Heart left ventricle (tissue), 16 donors: ENCODE measurements around the gene ZNF330. TPM values are rescaled to one million over a fixed set of nuclear protein-coding genes. Genes with fewer than 3 reads are reported as not detected.

Experiments
- ATAC-seq, 4 donors: fragments of 200-7000 bp; cut with Tn5 transposase; one replicate each; pipeline ENCODE4 v1.9.1; 2020 to 2022; ENCODE audit warnings: moderate library complexity in 4 of 4, mild to moderate bottlenecking in 3 of 4, moderate number of reproducible peaks in 1 of 4
- DNase-seq, 5 donors: peaks; one replicate each; pipeline ENCODE4 v3.0.0-alpha.2; 2020
- H3K27ac ChIP-seq, 12 donors: fragments of 200-600 bp; sonication (generic) in 4 of 12; one replicate each; pipeline versions ENCODE4 v1.5.0 to v1.8.0; 2016 to 2022; ENCODE audit warnings: mild to moderate bottlenecking in 2 of 12
- H3K27me3 ChIP-seq, 9 donors: fragments of 200-600 bp; sonication (generic) in 2 of 9; one replicate each; pipeline versions ENCODE4 v1.5.1 to v1.8.0; 2016 to 2022; ENCODE audit warnings: mild to moderate bottlenecking in 3 of 9
- H3K36me3 ChIP-seq, 9 donors: fragments of 200-600 bp; sonication (generic) in 2 of 9; one replicate each; pipeline versions ENCODE4 v1.5.0 to v1.8.0; 2018 to 2022; ENCODE audit warnings: mild to moderate bottlenecking in 2 of 9
- H3K4me1 ChIP-seq, 12 donors: fragments of 200-600 bp; sonication (generic) in 4 of 12; one replicate each; pipeline versions ENCODE4 v1.5.0 to v1.8.0; 2016 to 2022; ENCODE audit warnings: mild to moderate bottlenecking in 3 of 12
- H3K4me3 ChIP-seq, 12 donors: fragments of 200-600 bp; sonication (generic) in 4 of 12; one replicate each; pipeline versions ENCODE4 v1.5.0 to v1.8.0; 2017 to 2022; ENCODE audit warnings: mild to moderate bottlenecking in 9 of 12, moderate library complexity in 4 of 12
- H3K9me3 ChIP-seq, 12 donors: fragments of 200-600 bp; sonication (generic) in 4 of 12; one replicate each; pipeline versions ENCODE4 v1.5.0 to v1.8.0; 2016 to 2022; ENCODE audit warnings: mild to moderate bottlenecking in 1 of 12
- CTCF ChIP-seq, 12 donors: fragments of 200-600 bp; sonication (generic) in 4 of 12; IDR thresholded peaks; one replicate each; pipeline versions ENCODE4 v1.5.0 to v1.8.0; 2018 to 2022; ENCODE audit warnings: antibody characterized with exemption in 12 of 12, mild to moderate bottlenecking in 5 of 12
- POLR2A ChIP-seq, 2 donors: fragments of 450-650 bp; IDR thresholded peaks; one replicate each; pipeline ENCODE4 v1.6.1; 2017; ENCODE audit warnings: antibody characterized with exemption in 2 of 2, mild to moderate bottlenecking in 2 of 2, moderate library complexity in 2 of 2
- WGBS, 4 donors: extraction: QIAGEN DNeasy Blood & Tissue Kit in 2 of 4; methylation state at CpG; one replicate each; pipeline versions ENCODE4 v1.1.5 to v1.1.7; 2013 to 2018; 5-methylcytosine and 5-hydroxymethylcytosine counted together
- intact Hi-C, 10 donors: fragments of 100-400 bp; cut with DNase I; formaldehyde crosslinking; loops; one replicate each; pipeline versions ENCODE4 v1.11.1 to v1.14.2; 2022
- polyA plus RNA-seq, 2 donors: library from polyadenylated mRNA; stranded (reverse); fragments of 200-250 nt; gene quantifications; one replicate each; pipeline ENCODE4 v1.2.3, GENCODE V29; 2013
- total RNA-seq, 9 donors: library from RNA; depleted of rRNA in 2 of 9; stranded (reverse); fragments of >200 nt in 2 of 9; fragmentation: NEBNext Ultra II Directional in 3 of 9; extraction: Animal tissue kit (Norgen Biotek cat#: 25700) in 3 of 9; gene quantifications; one replicate each; pipeline versions ENCODE4 v1.1.0 to v1.2.4, GENCODE V29; 2016 to 2023
- donor health status: ischemic (EF 13 %, LVEDD 7.1; RV severe dilation, severe dysfunction).
- donor health status: healthy with polysubstance abuse.
- donor health status: DM: no; HTN: yes; CAD: no.
- donor health status: DM: no; HTN: no; CAD: no.
- donor health status: ischemic (EF 25% LVEDD 6.9; RV normal size, moderate dysfunction).
- donor health status: ischemic (EF 25% LVEDD 5.7; RV mildly dilated, moderate dysfunction).
- donor health status: healthy.
- donor health status: DM: yes; HTN: yes; CAD: no.
- donor health status: ischemic (EF 35%, LVEDD 5.7; RV mildly dilated, moderate dysfunction).
- donor health status: nonischemic (EF 11% LVEDD 7.7; RV severe dilation, severe dysfunction).
- donor health status: DM: yes; HTN: yes; CAD: no.
- donor health status: PGD.
- donor health status: ischemic (EF 29% LVEDD 5.4; RV normal size, mild dysfunction).
- donor health status: nonischemic (EF 23%, LVEDD 6.1; RV moderate dilation, normal function).

ZNF330 gene
- total and polyA plus RNA-seq, 11 donors: 54.4 to 183 (median 141) TPM

GRCh38 chr4:141241986-141242385, 21.3 kb downstream of the ZNF330 start:
- Histone ChIP-seq H3K4me1 (peaks cover 0 to 13% (median under 1%) of the 10 kb centered on the region in 12 donors), H3K27me3 (no peaks in the 10 kb centered on the region), H3K4me3 (no peak overlapping the region), H3K9me3 (no peaks in the 10 kb centered on the region), H3K27ac (no peak overlapping the region), H3K36me3 (no peaks in the 10 kb centered on the region)
- WGBS, 4 donors: 31 to 74% (median 45%) methylated on average over 1 of the region's 1 CpG
- DNase-seq: no peak
- intact Hi-C loops: no loop called here
- TF ChIP-seq CTCF (IDR thresholded peaks at IDR 0.05) (no peak), POLR2A (IDR thresholded peaks at IDR 0.05) (no peak)
- no peak for ATAC-seq

- TF ChIP-seq CTCF (IDR thresholded peaks at IDR 0.05) (no peak), POLR2A (IDR thresholded peaks at IDR 0.05) (no peak)
- Histone ChIP-seq H3K27ac (no peak overlapping the region), H3K27me3 (no peaks in the 10 kb centered on the region), H3K36me3 (no peaks in the 10 kb centered on the region), H3K9me3 (no peaks in the 10 kb centered on the region), H3K4me3 (no peak overlapping the region), H3K4me1 (peaks cover 0 to 14% (median 4%) of the 10 kb centered on the region in 12 donors)
- WGBS, 4 donors: 86 to 95% (median 90%) methylated on average over 1 of the region's 1 CpG
- intact Hi-C loops: no loop called here
- ATAC-seq: no peak
- no peak for DNase-seq
Observed at GRCh38 chr4:141244419-141244818, 23.7 kb downstream of the ZNF330 start.

GRCh38 chr4:141246243-141246642, 25.5 kb downstream of the ZNF330 start:
- no peak overlapping the region for H3K4me3 ChIP-seq
- DNase-seq (no peak), ATAC-seq (no peak)
- H3K27me3 ChIP-seq: no peaks in the 10 kb centered on the region
- peaks cover 0 to 14% (median 4%) of the 10 kb centered on the region in 12 donors for H3K4me1 ChIP-seq
- intact Hi-C loops: no loop called here
- H3K27ac ChIP-seq: no peak overlapping the region
- TF ChIP-seq POLR2A (IDR thresholded peaks at IDR 0.05): no peak
- TF ChIP-seq CTCF (IDR thresholded peaks at IDR 0.05): no peak
- 5 to 13% (median 7%) methylated on average over 2 of the region's 2 CpGs for WGBS, 4 donors
- H3K36me3 ChIP-seq: no peaks in the 10 kb centered on the region
- no peaks in the 10 kb centered on the region for H3K9me3 ChIP-seq

- intact Hi-C loops: no loop called here
- no peak for ATAC-seq
Observed at GRCh38 chr4:141246683-141247429, 26.2 kb downstream of the ZNF330 start.

More at GRCh38 chr4:141246683-141247429, 26.2 kb downstream of the ZNF330 start:
- DNase-seq: no peak
- Histone ChIP-seq H3K27ac (no peak overlapping the region), H3K36me3 (no peaks in the 10 kb centered on the region), H3K27me3 (no peaks in the 10 kb centered on the region), H3K4me3 (no peak overlapping the region), H3K4me1 (peaks cover 0 to 14% (median 4%) of the 10 kb centered on the region in 12 donors), H3K9me3 (peaks cover 0 to 4% (median 0%) of the 10 kb centered on the region in 12 donors)
- TF ChIP-seq CTCF (IDR thresholded peaks at IDR 0.05): no peak
- WGBS, 4 donors: 48 to 65% (median 62%) methylated on average over 2 of the region's 2 CpGs
